Measurements from ENCODE around the gene CBFA2T2.

GRCh38 chr20:33558348-33559144, 68.7 kb downstream of the CBFA2T2 start:
- no peak for TF ChIP-seq CTCF (conservative IDR thresholded peaks at IDR 0.05)
- TF ChIP-seq EZH2 (IDR thresholded peaks at IDR 0.05; ENCODE audit: low read depth) = no peak
